ENCODE measurements around the gene IARS1.

IARS1 gene

DNA sequence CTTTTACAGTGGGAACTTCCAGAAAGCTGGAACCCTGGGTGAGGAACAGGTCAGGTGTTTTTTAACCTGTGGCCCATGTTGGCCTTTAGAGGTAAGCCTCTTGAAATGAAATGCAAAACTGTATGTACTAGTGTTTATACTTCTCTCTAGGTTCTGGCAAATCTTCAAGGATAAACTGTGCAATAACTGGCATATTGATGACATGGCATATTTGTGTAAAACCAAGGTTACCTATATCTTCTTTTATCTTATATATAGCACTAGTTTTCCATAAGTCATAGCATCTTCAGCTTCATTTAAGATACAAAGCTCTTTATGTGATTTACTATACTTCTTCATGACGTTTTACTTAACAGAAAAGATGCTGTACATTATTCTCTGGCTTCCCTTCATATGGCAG, 7.4 kb upstream of the IARS1 start:
- no peak overlapping the region for H3K4me2 ChIP-seq (ENCODE audit: low read length)
- H3K4me1 ChIP-seq (ENCODE audit: low read length), result no peaks in the 10 kb centered on the region
- H2AFZ ChIP-seq (ENCODE audit: low read depth, low read length), result no peak overlapping the region
- TF ChIP-seq EZH2phosphoT487 (IDR thresholded peaks at IDR 0.05; ENCODE audit: low read depth), result no peak
- TF ChIP-seq, protein P1, sequence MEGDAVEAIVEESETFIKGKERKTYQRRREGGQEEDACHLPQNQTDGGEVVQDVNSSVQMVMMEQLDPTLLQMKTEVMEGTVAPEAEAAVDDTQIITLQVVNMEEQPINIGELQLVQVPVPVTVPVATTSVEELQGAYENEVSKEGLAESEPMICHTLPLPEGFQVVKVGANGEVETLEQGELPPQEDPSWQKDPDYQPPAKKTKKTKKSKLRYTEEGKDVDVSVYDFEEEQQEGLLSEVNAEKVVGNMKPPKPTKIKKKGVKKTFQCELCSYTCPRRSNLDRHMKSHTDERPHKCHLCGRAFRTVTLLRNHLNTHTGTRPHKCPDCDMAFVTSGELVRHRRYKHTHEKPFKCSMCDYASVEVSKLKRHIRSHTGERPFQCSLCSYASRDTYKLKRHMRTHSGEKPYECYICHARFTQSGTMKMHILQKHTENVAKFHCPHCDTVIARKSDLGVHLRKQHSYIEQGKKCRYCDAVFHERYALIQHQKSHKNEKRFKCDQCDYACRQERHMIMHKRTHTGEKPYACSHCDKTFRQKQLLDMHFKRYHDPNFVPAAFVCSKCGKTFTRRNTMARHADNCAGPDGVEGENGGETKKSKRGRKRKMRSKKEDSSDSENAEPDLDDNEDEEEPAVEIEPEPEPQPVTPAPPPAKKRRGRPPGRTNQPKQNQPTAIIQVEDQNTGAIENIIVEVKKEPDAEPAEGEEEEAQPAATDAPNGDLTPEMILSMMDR (IDR thresholded peaks at IDR 0.05; ENCODE audit: low read depth, low read length), result no peak
- H4K20me1 ChIP-seq (ENCODE audit: insufficient read depth, low read length), result no peaks in the 10 kb centered on the region
- H3K9me3 ChIP-seq (ENCODE audit: insufficient read depth, low read length), result no peaks in the 10 kb centered on the region
- H3K36me3 ChIP-seq (replicated peaks; ENCODE audit: low read depth, low read length), result peaks cover 63% of the 10 kb centered on the region
- no peak overlapping the region for H3K9ac ChIP-seq (ENCODE audit: low read length)
- H3K27ac ChIP-seq (ENCODE audit: low read length), result no peak overlapping the region
- no peak overlapping the region for H3K4me3 ChIP-seq (ENCODE audit: low read length)
- no peaks in the 10 kb centered on the region for H3K79me2 ChIP-seq (ENCODE audit: low read length)
- no peaks in the 10 kb centered on the region for H3K27me3 ChIP-seq (ENCODE audit: low read depth, low read length)

DNA sequence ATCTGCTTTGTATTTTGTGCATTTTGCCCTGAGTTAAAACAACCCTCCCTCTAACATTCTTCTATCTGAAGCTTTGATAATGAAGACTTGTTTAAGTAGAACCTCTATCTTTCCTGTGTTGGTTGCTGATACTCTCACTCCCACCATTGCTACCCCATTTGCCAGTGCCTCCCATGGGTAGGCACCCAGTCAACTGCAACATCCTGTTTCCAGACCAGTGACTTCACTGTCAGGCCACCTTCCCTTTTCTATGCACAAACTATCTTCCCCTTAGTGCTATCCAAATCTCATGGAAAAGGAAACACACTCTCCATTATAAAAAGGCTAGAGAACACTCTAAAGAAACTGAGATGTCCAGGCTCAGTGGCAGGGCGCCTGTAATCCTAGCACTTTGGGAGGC, 5.6 kb upstream of the IARS1 start:
- H3K4me2 ChIP-seq (ENCODE audit: low read length), result no peak overlapping the region
- no peaks in the 10 kb centered on the region for H3K9me3 ChIP-seq (ENCODE audit: insufficient read depth, low read length)
- H3K9ac ChIP-seq (ENCODE audit: low read length), result no peak overlapping the region
- no peaks in the 10 kb centered on the region for H4K20me1 ChIP-seq (ENCODE audit: insufficient read depth, low read length)
- no peak overlapping the region for H3K4me3 ChIP-seq (ENCODE audit: low read length)
- peaks cover 12% of the 10 kb centered on the region for H3K4me1 ChIP-seq (ENCODE audit: low read length)
- peaks cover 17% of the 10 kb centered on the region for H3K79me2 ChIP-seq (ENCODE audit: low read length)
- no peak overlapping the region for H3K27ac ChIP-seq (ENCODE audit: low read length)
- TF ChIP-seq, protein P1 (IDR thresholded peaks at IDR 0.05; ENCODE audit: low read depth, low read length), result no peak
- no peak for TF ChIP-seq EZH2phosphoT487 (IDR thresholded peaks at IDR 0.05; ENCODE audit: low read depth)
- H3K27me3 ChIP-seq (ENCODE audit: low read depth, low read length), result no peaks in the 10 kb centered on the region
- peaks cover 48% of the 10 kb centered on the region for H3K36me3 ChIP-seq (replicated peaks; ENCODE audit: low read depth, low read length)
- H2AFZ ChIP-seq (ENCODE audit: low read depth, low read length), result no peak overlapping the region

DNA sequence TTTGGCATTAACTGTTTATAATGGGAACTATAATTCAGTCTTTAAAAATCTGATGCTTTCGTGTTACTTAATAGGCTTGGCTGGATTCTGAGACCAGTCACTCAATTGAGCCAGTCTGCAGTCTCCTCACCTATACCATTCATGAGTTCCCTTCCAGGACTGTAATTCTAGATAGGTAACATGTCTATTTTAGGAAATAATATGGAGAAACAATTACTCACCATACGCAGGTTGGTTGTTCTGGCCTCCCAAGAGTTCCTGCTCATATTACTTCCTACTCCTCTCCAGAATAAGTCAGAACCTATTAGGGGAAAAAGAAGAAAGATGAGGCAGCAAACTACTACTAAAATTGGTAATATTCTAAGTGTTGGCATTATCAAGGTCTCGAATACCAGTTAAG, 4.5 kb upstream of the IARS1 start:
- peaks cover 24% of the 10 kb centered on the region for H3K79me2 ChIP-seq (ENCODE audit: low read length)
- no peak overlapping the region for H3K4me3 ChIP-seq (ENCODE audit: low read length)
- H3K9me3 ChIP-seq (ENCODE audit: insufficient read depth, low read length), result no peaks in the 10 kb centered on the region
- no peak overlapping the region for H3K27ac ChIP-seq (ENCODE audit: low read length)
- H2AFZ ChIP-seq (ENCODE audit: low read depth, low read length), result no peak overlapping the region
- no peaks in the 10 kb centered on the region for H3K27me3 ChIP-seq (ENCODE audit: low read depth, low read length)
- no peaks in the 10 kb centered on the region for H4K20me1 ChIP-seq (ENCODE audit: insufficient read depth, low read length)
- peaks cover 12% of the 10 kb centered on the region for H3K4me1 ChIP-seq (ENCODE audit: low read length)
- H3K9ac ChIP-seq (ENCODE audit: low read length), result no peak overlapping the region
- H3K4me2 ChIP-seq (ENCODE audit: low read length), result no peak overlapping the region
- H3K36me3 ChIP-seq (replicated peaks; ENCODE audit: low read depth, low read length), result peaks cover 44% of the 10 kb centered on the region
- TF ChIP-seq, protein P1 (IDR thresholded peaks at IDR 0.05; ENCODE audit: low read depth, low read length), result no peak
- no peak for TF ChIP-seq EZH2phosphoT487 (IDR thresholded peaks at IDR 0.05; ENCODE audit: low read depth)

DNA sequence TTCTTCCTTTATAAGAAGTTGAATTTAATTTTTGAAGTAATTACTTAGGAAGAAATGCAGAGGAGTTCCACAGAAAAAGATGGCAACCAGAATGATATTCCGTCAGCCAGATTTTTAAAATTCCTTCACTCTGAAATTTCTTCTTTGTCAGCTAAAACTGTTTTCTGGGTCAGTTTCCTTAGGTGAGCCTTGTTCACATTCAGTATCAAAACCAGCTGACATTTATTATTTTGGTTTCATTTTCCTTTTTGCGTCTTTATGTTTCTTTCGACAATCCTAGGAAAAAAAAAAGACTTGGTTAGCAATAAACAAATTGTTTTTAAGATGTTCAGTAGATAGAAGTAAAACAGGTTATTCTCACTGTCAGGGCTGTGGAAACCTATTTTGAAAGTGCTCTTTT, 4.1 kb upstream of the IARS1 start:
- peaks cover 12% of the 10 kb centered on the region for H3K4me1 ChIP-seq (ENCODE audit: low read length)
- H3K4me3 ChIP-seq (ENCODE audit: low read length), result no peak overlapping the region
- peaks cover 28% of the 10 kb centered on the region for H3K79me2 ChIP-seq (ENCODE audit: low read length)
- no peak overlapping the region for H3K4me2 ChIP-seq (ENCODE audit: low read length)
- TF ChIP-seq, protein P1 (IDR thresholded peaks at IDR 0.05; ENCODE audit: low read depth, low read length), result no peak
- no peaks in the 10 kb centered on the region for H3K27me3 ChIP-seq (ENCODE audit: low read depth, low read length)
- no peaks in the 10 kb centered on the region for H4K20me1 ChIP-seq (ENCODE audit: insufficient read depth, low read length)
- H3K9me3 ChIP-seq (ENCODE audit: insufficient read depth, low read length), result no peaks in the 10 kb centered on the region
- no peak overlapping the region for H3K9ac ChIP-seq (ENCODE audit: low read length)
- no peak overlapping the region for H2AFZ ChIP-seq (ENCODE audit: low read depth, low read length)
- H3K27ac ChIP-seq (ENCODE audit: low read length), result no peak overlapping the region
- peaks cover 44% of the 10 kb centered on the region for H3K36me3 ChIP-seq (replicated peaks; ENCODE audit: low read depth, low read length)
